ENCODE measurements around the gene NDUFA8.

NDUFA8 gene

DNA sequence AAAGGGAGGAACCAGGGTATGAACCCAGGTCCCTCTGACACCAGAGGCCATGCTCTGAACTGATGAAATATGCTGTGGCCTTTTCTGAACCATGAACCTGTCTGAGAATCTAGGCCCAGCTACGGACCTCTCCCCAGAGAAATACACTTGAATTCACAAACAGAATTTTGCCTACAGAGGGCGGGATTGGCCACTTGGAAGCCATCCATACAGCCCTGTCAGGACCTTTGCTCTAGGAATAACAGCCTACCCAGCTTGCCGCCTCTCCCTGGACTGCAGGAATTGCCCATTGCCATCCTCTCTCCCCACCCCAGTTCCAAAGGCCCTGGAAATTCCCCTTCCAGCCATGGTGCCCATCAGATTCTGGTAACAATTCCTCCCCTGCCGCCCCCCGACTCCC is 26.7 kb upstream of the NDUFA8 start:
- DNase-seq (ENCODE audit: low spot score) (no peak), FAIRE-seq (no peak)

DNA sequence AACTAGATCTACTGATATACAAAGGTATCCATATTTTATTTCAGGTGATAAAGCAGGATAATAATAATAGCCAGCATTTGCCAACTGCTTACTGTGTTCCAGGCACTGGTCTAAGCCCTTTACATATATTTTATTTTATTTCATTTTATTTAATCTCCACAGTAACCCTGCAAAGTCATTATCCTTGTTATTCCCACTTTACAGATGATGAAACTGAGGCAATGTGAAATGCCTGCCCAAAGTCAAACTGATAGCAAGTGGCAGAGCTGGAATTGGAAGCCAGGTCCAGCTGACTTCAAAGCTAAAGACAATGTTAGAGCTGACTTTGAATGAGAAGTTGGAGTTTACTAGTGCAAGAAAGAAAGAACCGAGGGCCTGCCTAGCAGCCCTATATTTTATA is 25.0 kb upstream of the NDUFA8 start:
- no peak for FAIRE-seq

DNA sequence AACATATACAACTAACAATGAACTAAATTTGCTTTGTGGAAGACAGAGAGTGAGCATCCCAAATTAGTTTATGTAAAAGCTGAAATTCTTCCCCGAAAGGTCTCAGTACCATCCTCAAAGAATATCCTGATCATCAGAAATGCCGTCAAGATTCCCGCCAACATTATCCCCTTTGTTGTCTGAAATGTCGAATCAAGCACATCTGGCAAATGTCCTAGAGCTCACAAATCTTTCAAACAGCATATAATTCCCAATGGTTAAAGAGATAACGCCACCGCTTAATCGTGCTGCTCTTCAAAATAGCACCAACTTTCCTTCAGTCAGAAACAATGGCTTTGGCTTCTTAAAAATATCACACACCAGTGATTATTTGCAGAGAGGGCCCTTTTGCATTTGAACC is 23.9 kb upstream of the NDUFA8 start:
- DNase-seq (ENCODE audit: low spot score) (no peak), FAIRE-seq (no peak)

More for the DNA sequence above, 25.0 kb upstream of the NDUFA8 start:
- no peak for DNase-seq (ENCODE audit: low spot score)

DNA sequence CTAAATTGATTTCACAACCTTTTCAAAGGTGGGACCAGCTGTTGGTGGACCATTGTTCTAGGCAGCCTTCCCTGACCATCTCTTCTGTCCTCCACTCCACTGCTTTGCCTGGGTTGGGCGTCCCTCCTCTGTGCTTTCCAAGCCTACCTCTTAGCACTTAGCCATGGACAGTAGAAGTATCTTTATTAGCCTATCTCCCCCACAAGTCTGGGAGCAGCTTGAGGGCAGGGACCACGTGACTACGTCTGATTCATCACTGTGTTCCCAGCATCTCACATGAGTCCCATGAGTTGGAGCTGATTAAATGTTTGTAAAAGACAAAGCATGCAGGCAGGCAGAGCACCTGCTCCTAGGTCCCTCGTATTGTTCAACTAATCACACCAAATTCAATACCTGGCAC is 21.1 kb upstream of the NDUFA8 start:
- FAIRE-seq (no peak), DNase-seq (ENCODE audit: low spot score) (peak; percentile 70)

DNA sequence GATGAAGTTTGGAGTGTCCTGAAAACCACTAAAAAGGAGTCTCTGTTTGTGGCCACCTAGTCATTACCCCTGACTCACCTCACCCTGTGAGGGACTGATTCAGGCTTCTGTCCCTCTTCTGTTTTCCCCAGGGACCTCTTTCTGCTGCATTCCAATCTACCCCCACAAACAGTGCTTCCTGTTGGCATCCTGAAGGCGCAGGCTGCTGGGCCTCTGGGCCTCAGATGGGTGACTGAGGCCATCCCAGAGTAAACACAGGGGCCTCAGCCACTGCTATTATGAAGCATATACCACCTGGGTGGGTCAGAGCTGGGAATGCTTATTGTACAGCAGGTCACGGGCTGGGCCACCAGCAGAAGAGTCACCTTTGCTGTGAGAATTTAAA is 20.1 kb upstream of the NDUFA8 start:
- peak; percentile 70 for DNase-seq (ENCODE audit: low spot score)
- FAIRE-seq, result no peak

DNA sequence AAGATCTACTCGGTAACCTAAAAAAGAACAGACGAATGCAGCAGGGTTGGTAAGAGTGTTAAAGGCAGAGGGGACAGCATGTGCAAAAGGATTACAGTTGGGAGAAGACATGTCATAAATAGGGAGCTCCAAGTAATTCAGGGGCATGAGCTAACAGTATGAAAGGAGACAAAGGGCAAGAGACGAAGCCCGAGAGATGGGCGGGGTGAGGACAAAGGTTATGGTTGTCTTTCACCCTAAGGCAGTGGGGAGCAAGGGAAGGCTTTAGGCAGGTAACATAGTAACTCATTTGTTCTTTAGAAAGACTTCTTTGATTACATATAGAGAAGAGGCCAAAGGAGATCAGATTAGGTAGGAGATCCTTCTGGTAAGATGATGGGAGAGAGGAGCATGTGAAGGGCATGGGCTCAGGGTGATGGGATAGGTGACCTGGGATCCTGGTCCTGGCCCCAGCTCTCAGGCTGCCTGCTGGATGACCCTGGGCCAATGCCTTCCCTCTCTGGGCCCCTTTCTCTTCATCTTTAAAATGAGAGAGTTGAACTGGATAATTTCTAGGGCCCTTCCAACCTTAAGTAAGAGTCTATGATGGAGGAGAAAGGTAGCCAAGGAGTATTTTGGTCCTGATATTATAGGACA is 19.6 kb upstream of the NDUFA8 start:
- DNase-seq (ENCODE audit: low spot score) (no peak), FAIRE-seq (no peak)

DNA sequence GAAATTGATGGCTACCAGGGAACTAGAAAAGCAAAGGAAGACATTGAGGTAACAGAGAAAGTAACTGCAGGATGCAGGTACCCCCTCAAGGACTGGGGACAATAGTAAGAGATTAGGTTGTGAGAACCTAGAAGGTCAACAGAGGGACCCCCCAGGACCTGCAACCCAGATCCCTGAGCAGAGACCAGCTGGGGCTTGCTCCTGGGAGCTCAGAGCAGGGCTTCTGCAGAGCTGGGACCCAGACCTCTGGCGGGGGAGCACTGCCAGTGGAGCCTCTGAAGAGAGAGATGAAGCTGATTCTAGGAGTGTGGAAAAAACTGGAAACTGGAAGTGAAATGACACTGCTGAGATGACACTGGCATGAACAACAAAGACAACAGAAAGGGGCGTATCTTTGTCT is 17.3 kb upstream of the NDUFA8 start:
- no peak for FAIRE-seq
- no peak for DNase-seq (ENCODE audit: low spot score)

DNA sequence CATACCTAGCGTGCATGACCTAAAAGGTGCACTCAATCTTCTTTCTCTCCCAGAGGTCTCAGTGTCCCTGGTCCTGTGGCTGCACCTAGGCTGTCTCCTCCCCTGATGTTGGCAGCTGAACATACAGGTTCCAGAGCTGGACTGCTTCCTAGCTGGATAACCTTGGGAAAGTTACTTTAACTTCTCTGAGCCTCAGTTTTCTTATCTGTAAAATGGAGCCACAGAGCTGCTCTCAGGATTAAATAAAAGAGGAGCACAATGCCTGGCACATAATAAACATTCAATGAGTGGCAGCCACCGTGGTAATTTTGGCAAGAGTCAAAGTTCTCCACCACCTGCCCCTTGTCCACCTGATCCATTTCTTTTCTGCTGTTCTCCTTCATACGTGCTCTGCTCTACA is 14.1 kb upstream of the NDUFA8 start:
- no peak for FAIRE-seq
- DNase-seq (ENCODE audit: low spot score), result no peak

DNA sequence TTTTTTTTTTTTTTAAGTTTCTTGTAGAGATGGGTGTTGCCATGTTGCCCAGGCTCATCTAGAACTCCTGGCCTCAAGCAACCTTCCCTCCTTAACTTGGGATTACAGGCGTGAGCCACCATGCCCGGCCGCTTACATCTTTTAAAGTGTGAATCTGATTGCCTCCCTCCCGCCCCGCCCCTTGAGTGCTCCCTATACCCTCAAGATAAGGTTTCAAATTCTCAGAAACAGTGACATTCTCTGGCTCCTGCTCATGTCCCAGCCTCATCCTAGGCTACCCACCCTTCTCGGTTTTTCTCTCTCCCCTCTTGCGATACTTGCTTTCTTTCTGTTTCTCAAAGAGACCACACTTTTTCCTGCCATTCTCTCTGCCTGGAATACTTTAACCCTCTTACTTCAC is 12.6 kb upstream of the NDUFA8 start:
- DNase-seq (ENCODE audit: low spot score), result no peak
- no peak for FAIRE-seq

DNA sequence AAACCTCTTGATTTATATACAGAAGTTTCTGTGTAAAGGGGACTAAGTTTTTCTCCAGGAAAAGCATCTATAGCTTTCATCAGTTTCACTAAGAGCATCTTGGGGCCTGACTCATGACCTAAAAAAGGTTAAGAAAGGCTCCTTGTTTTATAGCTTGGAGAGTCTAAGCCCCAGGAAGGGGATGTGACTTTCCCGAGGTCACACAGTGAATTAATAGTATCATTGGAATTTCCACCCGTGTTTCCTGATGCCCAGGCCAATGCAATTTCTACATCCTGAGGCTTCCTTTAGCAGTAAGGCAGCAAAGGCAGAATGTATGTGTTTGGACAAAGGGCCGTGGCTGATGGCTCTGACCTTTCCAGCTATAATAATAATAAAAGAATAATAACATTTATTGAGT is 8.8 kb upstream of the NDUFA8 start:
- DNase-seq (ENCODE audit: low spot score), result no peak
- no peak for FAIRE-seq

DNA sequence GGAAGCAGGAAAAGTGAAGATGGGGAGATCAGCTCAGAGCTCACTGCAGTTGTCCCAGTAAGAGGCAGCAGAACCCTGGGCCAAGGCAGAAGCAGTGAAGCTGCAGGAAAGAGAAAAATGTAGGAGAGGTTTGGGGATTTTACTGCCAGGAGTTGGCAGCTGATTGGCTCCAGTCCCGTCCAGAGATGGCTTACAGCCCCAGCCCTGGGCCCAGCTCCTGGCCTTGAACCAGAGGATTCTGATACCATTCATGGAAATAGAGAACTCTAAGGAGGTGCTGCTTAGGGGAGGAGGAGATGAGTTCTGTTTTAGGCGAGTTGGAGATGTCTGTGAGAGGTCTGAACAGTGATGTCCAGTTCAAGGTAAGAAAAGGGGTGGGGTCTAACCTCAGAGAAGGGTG is 4.7 kb upstream of the NDUFA8 start:
- DNase-seq (ENCODE audit: low spot score) (no peak), FAIRE-seq (no peak)

DNA sequence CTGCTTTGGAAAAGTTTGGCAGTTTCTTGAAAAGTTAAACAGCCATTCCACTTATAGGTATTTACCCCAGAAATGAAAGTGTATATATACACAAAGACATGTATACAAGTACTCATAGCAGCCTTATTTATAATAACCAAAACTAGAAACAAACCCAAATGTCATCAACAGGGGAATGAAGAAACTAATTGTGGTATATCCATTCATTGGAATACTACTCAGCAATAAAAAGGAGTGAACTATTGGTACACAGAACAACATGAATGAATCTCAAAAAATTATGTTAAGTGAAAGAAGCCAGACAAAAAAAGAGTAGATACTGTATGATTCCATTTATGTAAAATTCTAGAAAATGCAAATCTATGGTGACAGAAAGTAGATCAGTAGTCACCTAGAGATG is 2.8 kb upstream of the NDUFA8 start:
- DNase-seq (ENCODE audit: low spot score), result no peak
- no peak for FAIRE-seq

DNA sequence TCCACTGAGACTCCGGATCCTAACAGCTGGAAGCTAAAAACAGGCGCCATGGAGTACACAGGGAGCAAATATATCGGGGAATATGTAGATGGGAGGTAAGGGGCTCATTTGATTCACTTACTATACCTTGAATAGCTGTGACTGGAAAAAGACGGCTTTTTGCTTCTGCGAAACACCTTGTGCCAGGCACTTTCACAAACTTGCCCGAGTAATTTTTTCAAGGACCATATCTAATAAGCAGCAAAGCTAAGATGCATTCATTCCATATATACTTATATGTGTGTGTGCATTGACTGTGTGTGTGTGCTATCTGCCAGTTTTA is 307 bp upstream of the NDUFA8 start:
- FAIRE-seq (no peak), DNase-seq (ENCODE audit: low spot score) (no peak)

DNA sequence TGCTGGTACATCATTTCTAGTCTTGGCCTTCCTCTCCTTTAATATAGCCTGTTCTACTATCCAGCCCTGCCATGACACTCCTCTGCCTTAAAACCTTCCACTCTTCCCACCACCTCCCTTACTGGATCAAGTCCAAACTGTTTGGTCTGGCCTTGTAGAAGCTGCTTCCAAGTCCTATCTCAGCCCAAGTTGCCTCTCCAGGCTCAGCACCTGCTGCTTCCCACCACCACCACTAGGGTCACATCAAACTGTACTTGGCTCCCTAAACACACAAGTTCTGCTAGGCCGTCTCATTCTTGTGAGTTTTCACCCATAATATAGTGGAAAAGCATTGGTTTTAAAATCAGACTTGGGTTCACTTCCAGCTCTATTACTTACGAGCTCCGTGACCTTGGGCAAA is 1.4 kb downstream of the NDUFA8 start:
- DNase-seq (ENCODE audit: low spot score) (peak; percentile 49), FAIRE-seq (no peak)

DNA sequence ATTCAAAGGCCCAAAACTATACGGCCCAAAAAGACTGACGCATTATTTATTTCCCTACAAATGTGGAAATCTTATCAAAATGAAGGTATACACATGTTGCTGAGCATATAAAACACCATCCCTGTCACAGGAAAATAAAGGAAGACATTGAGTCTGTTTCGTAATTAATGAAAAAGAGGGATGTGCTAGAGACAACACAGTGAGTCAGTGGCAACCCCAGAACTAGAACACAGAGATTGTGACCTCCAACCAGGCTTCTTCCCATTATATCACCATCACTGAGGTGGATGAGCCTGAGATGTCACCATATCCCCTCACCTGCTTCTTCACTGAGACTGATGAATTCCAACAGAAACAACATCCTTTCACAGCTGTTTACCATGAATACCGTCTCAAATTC is 3.8 kb downstream of the NDUFA8 start:
- FAIRE-seq (no peak), DNase-seq (ENCODE audit: low spot score) (no peak)

DNA sequence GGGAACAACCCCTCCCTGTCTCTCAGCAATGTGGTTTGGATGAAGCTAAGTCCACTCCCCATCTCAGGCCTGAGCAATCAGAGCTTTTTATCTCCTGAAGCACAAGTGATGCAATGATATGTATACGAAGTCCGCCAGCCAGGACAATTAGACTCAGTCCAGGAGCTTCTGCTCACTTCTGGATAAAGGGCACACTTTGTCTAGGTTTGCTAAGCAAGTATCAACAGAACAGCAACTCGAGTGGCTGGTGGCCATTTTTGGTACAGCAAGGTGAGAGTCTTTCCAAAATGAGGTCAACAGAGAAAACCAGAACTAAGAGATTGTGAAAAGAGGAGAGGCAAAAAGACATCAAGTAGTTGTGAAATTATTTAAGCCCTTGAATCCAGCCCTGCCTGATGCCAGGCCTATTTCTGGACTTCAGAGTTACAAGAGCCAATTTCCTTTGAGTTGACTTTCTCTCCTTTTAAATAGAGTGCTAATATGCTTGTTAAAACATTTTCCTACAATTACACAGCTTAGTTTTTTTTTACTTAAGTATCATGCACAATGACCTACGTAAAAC is 8.2 kb downstream of the NDUFA8 start:
- DNase-seq (ENCODE audit: low spot score) (no peak), FAIRE-seq (no peak)

DNA sequence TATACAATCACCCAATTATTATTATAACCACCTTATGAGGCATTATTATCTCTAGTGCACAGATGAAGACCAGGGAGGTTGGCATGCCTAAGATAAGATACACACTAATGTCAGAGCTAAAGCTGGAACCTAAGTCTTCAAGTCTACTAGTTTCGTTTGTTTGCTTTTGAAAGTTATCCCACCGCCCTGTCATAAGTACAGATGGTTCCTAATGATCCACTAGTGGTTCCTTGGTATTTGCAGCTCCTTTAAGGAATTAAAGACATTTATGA is 14.1 kb downstream of the NDUFA8 start:
- DNase-seq (ENCODE audit: low spot score) (no peak), FAIRE-seq (no peak)

DNA sequence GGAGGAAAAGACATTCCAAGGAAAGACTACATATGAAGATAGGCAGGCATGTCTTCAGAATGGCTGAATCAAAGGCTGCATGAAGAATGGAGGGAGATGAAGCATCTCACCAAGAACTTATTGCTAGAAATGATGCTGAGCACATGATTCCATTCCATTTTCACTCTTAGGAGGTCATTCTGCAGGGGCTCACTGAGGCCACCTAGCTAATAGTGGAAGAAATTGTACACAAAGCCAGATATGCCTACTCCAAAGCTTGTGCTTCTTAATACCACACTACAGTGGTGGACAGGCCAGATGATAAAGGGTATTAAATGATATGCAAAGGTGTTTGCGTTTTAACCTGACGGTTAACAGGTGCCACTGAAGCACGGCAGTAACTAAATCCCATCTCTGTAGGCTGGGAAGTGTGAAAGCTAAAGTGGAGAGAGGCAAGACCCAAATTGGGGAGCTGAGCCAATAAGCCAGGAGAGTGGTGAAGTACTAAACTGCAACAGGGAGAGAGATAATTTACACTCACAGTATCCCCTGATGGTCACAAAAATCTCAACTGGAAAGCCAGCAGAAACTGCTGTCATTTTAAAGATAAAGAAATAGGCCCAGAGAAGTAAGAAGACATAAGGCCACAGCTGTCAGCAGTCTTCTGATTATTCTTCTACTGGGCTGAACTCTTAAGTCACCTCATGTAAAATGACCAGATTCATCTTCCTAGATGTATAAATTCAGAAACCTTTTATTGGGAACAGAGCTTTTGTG is 14.6 kb downstream of the NDUFA8 start:
- no peak for DNase-seq (ENCODE audit: low spot score)
- no peak for FAIRE-seq

DNA sequence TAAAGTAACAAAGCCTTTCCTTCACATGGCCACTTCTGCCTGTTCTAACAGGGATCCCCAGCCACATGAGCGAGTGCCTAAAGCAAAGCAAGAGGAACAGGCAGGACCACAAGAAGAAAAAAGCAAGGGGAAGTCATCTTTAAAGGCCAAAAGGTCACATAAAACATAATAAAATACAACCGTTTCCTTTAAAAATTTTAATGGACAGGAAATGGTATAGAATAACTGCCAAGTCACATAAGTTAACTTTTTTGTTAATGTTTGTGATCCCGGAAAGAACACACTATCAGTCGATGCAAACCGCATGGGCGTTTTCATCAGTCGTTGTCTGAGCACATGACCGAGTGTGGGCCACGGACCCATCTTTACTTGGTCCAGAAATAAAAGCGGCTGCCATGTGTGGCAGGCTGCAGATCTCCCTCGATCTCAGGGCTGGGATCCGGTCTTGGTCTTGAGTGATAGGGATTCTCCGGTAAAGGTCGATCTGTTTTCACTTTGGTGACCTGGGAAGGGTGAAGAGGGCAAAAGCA is 15.6 kb downstream of the NDUFA8 start:
- DNase-seq (ENCODE audit: low spot score) (no peak), FAIRE-seq (no peak)

DNA sequence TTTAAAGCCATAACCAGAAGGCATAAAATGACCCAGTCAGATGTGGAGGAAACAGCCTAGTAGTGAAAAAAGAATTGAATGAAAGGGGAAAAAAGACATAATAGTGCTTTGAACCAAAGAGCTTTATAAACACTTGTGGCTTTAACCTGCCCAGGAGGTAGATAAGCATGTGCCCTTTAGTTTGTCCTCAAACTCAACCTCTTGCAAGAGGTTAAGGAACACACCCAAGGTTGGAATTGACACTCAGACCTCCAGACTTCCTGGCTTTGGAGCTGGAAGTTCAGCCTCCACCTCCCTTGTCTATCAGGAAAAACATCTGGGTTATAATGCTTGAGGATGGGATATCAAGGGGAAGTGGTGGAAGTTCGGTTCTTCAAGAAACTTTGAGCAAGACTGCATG is 16.3 kb downstream of the NDUFA8 start:
- no peak for FAIRE-seq
- DNase-seq (ENCODE audit: low spot score), result no peak

DNA sequence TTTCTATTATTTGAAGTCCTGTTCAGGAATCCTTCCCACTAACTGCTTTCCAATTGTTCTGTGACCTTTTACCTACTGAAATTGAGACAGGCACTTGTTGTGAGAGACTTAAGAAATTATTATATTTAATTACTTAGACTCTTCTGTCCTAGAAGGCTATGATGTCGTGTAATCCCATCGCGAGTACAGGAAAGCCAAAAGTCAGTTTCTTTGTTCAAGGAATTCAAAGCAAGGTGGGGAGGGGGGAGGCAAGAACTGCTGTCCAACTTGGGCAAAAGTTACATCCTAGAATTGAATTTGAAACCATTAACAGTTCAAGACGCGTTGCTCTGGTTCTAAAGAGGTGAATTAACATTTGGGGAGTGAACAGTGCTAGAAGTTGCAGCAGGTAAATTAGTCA is 17.9 kb downstream of the NDUFA8 start:
- DNase-seq (ENCODE audit: low spot score) (no peak), FAIRE-seq (no peak)

DNA sequence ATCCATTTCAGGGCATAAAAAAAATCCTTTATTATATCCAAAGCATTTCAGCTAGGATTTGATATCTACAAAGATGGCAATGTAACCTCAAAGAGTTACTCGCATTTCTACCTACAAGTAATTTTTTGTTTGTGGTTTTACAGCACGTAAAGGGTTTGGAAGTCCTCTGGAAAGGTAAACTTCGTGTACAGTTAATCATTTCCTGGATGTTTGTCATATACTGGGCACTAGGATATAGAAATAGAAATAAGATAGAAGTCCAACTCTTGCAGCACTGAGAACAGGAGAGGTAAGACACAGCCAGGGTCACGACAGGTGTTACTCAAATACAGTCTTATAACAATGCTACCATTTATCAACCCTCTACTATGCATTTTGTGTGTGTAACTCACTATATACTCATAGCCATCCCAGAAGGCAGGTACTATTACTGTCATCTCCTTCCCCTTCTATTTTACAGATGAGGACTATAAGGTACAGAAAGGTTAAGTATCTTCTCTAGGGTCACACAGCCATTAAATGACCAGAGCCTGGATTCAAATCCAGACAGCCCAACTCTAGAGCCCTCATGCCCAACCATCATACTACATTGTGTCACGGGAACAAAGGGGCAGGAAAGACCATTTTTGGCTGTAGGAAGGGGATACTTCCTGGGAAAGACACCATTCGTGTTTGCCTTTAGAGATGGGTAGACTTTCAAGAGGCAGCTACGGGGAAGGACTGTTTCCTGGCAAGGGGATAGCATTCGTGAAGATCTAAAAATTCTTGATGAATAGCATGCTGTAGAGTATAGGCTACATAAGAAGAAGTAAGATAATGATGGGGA is 19.0 kb downstream of the NDUFA8 start:
- DNase-seq (ENCODE audit: low spot score) (no peak), FAIRE-seq (no peak)
